GM12872 (cell line): Measurements from ENCODE around the gene GALNT9.

Source experiments
- CTCF ChIP-seq: IDR thresholded peaks from 3 replicates; pipeline ENCODE4 v1.5.1; 2011; ENCODE audit warnings: low read depth, mild to moderate bottlenecking, low read length, moderate library complexity; ENCODE audit not compliant: insufficient read depth

GALNT9 gene

DNA sequence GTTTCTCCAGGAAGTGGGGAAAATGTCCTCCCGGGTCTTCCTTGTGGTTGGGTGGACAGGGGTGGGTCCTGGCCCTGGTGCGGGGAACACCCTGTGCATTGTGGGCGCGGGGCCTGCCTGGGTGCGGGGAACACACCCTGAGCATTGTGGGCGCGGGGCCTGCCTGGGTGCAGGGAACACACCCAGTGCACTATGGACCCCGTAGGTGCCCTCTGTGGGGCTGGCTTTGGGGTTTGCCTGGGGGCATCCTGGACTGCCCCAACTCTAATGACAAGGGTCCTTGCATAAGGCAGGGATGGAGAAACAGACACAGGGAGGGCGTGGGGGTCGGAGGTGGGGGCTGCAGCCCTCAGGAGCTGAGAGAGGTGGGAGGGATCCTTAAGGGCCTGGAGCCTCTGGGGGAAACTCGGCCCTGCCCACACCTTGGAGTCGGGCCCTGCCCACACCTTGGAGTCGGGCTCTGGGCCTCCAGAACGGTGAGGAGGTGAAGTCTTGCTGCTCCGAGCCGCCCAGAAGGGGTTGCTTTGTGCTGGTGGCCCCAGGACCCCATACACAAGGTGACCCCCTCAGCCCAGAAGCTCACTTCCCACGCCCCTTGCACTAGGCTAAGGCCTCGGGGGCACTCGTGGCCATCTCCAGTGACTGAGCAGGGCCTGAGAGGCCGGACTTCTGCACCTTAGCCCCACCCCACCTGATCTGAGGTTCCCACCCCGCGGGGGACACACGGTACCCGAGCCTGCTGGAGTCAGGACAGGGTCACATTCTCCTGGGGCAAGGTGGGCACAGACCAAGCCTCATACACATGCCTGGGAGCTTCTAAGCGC, 69.3 kb downstream of the GALNT9 start:
- no peak for TF ChIP-seq CTCF

DNA sequence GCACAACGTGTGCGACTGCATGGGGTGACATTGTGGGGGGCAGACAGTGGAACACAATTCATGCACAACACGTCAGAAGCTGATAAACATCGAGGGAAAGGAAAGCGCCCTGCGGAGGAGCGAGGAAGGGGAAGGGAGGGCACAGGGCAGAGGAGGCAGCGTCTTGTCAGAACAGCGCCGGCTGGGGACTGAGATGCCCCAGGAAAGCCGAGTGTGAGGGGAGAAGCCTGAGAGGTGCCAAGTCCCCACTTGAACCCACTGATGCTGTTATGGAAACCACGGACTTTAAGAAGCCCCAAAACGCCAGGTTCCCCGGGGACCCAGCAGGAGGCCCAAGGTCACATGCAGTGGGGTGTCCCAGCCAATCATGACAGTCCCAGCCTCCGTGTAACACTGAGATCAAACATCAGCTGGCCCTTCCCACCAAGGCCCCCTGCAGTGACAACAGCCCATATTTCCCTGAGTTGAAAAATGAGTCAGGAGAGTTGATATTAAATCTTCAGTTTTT, 70.0 kb downstream of the GALNT9 start:
- no peak for TF ChIP-seq CTCF

- TF ChIP-seq CTCF, result no peak
Measured at GRCh38 chr12:132258543-132258942, 70.8 kb downstream of the GALNT9 start.

DNA sequence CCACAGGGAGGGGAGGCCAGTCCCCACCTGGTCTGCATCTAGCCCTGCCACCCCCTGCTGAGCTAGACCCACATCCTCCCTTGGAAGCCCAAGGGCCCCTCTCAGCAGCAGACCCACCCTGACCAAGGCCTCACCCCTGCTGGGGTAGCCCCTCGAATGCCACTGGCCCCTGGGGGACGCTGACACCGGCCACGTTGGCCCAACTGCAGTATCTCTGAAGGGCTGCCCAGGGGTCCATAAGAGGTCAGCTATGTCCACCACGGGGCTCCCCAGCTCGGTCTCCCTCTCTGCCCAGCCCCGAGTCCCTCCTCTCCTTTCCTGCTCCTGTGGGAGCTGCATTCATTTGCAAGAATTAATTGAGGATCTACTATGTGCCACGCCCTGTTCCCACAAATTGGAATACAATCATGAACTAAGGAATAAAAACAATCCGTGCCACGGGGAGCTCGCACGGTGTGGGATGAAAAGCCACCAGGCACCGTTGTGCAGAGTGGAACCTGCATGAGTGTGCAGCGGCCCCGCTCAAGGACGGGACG, 71.4 kb downstream of the GALNT9 start:
- TF ChIP-seq CTCF, result no peak

GRCh38 chr12:132257206-132257954, 72.0 kb downstream of the GALNT9 start:
- TF ChIP-seq CTCF, result no peak

DNA sequence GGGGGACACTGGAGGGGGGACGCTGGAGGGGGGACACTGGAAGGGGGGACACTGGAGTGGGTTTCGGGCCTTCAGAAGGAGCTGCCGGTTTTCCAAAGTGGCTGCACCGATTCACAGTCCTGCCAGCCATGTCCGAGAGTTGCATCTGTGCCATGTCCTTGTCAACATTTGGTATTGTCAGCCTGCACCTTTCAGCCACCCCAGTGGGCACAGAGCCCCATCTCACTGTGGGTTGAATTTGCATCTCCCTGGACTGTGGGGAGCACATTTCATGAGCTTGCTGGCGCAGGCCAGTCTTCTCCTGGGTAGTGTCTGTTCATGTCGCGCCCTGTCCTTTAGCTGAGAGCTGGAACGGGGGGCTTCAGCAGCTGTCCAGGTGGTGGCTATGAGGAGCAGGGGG, 72.7 kb downstream of the GALNT9 start:
- TF ChIP-seq CTCF, result no peak

GRCh38 chr12:132255642-132256041, 73.7 kb downstream of the GALNT9 start:
- no peak for TF ChIP-seq CTCF
